ENCODE data around the gene UBL4A. TPM values are rescaled to one million over a fixed set of nuclear protein-coding genes. Genes with fewer than 3 reads are reported as not detected.

UBL4A gene
- total RNA-seq, 1 experiment from 2014 or later: 37.4 TPM

DNA sequence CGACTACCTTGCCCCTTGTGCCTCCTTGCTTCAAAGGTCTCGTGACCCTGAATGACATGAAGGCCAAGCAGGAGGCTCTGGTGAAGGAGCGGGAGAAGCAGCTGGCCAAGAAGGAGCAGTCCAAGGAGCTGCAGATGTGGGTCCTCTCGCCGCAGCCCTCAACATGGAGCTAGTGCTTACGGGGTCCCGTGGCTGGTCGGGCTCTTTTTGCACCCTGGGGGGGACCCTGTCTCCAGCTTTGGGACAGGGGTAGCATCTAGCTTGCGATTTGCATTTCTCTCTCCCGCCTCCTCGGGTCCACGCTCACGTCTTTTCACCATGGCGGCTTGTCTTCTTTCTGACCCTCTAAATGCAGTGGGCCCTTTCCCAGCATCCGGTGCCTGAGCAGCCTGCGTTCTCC, 40.6 kb downstream of the UBL4A start:
- H3K79me2 ChIP-seq (ENCODE audit: insufficient read depth, low read length): peaks cover 7% of the 10 kb centered on the region; the same call in 1 of the 2 replicates
- intact Hi-C loops (cut with micrococcal nuclease): no loop called here
- DNase-seq (ENCODE audit: low read depth, low spot score): no peak
- BruUV-seq (replicated peaks): no TSS peak
- no peak for ATAC-seq
- no peak overlapping the region for H2AFZ ChIP-seq (ENCODE audit: low read depth, low read length, poor library complexity, severe bottlenecking)
- no peak overlapping the region for H3K9ac ChIP-seq (ENCODE audit: low read length)
- H3K9me3 ChIP-seq (ENCODE audit: control insufficient read depth in 1 of 2, insufficient read depth in 1 of 2, low read depth in 1 of 2, low read length in 2 of 2): no peaks in the 10 kb centered on the region
- H3K4me3 ChIP-seq (replicated peaks in 1 of 2; ENCODE audit: low read depth in 1 of 2, low read length in 2 of 2): no peak overlapping the region
- TF ChIP-seq MAX (IDR thresholded peaks at IDR 0.05) (no peak), SRF (IDR thresholded peaks at IDR 0.05; ENCODE audit: low read depth) (no peak), EGR1 (IDR thresholded peaks at IDR 0.05; ENCODE audit: low read depth) (no peak), POLR2AphosphoS5 (IDR thresholded peaks at IDR 0.05; ENCODE audit: low read depth, low read length) (no peak), YY1 (IDR thresholded peaks at IDR 0.05; ENCODE audit: extremely low read depth, insufficient replicate concordance, low read depth, low read length) (no peak), FOSL1 (IDR thresholded peaks at IDR 0.05; ENCODE audit: low read depth) (no peak), ZFX (IDR thresholded peaks at IDR 0.05) (no peak), POLR2A (IDR thresholded peaks at IDR 0.05; ENCODE audit: borderline replicate concordance, extremely low read depth, insufficient read depth, insufficient read length) (no peak), SIN3A (IDR thresholded peaks at IDR 0.05; ENCODE audit: low read depth) (no peak), CTCF (IDR thresholded peaks at IDR 0.05 in 2 of 3, conservative IDR thresholded peaks at IDR 0.05 in 1 of 3; ENCODE audit: borderline replicate concordance in 1 of 3, insufficient read depth in 1 of 3, low read depth in 2 of 3, low read length in 2 of 3) (no peak), EZH2phosphoT487 (IDR thresholded peaks at IDR 0.05; ENCODE audit: borderline replicate concordance) (no peak), RAD21 (IDR thresholded peaks at IDR 0.05; ENCODE audit: low read depth) (no peak)
- TF ChIP-seq, protein P1, sequence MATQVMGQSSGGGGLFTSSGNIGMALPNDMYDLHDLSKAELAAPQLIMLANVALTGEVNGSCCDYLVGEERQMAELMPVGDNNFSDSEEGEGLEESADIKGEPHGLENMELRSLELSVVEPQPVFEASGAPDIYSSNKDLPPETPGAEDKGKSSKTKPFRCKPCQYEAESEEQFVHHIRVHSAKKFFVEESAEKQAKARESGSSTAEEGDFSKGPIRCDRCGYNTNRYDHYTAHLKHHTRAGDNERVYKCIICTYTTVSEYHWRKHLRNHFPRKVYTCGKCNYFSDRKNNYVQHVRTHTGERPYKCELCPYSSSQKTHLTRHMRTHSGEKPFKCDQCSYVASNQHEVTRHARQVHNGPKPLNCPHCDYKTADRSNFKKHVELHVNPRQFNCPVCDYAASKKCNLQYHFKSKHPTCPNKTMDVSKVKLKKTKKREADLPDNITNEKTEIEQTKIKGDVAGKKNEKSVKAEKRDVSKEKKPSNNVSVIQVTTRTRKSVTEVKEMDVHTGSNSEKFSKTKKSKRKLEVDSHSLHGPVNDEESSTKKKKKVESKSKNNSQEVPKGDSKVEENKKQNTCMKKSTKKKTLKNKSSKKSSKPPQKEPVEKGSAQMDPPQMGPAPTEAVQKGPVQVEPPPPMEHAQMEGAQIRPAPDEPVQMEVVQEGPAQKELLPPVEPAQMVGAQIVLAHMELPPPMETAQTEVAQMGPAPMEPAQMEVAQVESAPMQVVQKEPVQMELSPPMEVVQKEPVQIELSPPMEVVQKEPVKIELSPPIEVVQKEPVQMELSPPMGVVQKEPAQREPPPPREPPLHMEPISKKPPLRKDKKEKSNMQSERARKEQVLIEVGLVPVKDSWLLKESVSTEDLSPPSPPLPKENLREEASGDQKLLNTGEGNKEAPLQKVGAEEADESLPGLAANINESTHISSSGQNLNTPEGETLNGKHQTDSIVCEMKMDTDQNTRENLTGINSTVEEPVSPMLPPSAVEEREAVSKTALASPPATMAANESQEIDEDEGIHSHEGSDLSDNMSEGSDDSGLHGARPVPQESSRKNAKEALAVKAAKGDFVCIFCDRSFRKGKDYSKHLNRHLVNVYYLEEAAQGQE (IDR thresholded peaks at IDR 0.05; ENCODE audit: low read depth): no peak
- TF ChIP-seq, protein P2, sequence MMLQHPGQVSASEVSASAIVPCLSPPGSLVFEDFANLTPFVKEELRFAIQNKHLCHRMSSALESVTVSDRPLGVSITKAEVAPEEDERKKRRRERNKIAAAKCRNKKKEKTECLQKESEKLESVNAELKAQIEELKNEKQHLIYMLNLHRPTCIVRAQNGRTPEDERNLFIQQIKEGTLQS (IDR thresholded peaks at IDR 0.05): no peak
- no peak overlapping the region for H3K27ac ChIP-seq (ENCODE audit: low read depth, low read length)
- H3K4me2 ChIP-seq (ENCODE audit: low read length): no peak overlapping the region
- no peaks in the 10 kb centered on the region; a peak in 1 of 4 replicates for H3K36me3 ChIP-seq (ENCODE audit: control insufficient read depth in 1 of 2, insufficient read depth in 2 of 2, low read length in 2 of 2)
- H3K9me2 ChIP-seq (ENCODE audit: insufficient read depth): no peaks in the 10 kb centered on the region
- no peaks in the 10 kb centered on the region for H3K27me3 ChIP-seq (ENCODE audit: insufficient read depth, low read length)
- POLR2A ChIA-PET: no interaction called here
- CTCF ChIA-PET: no interaction called here
- H3K4me1 ChIP-seq (ENCODE audit: control insufficient read depth in 1 of 2, insufficient read depth in 2 of 2, low read length in 2 of 2): peaks cover 6 to 16% of the 10 kb centered on the region in 2 experiments; a peak in 3 of 4 replicates
- RAD21 ChIA-PET (ENCODE audit: low non-redundant PET in 1 of 2, low total read pairs in 2 of 2, uncharacterized antibody in 2 of 2, unreplicated experiment in 2 of 2): no interaction called here
- no peaks in the 10 kb centered on the region for H4K20me1 ChIP-seq (ENCODE audit: insufficient read depth)
